ENCODE data around the gene BIRC5. TPM values are rescaled to one million over a fixed set of nuclear protein-coding genes. Genes with fewer than 3 reads are reported as not detected.

The BIRC5 gene
- total RNA-seq, 1 donor from 2014 or later, result 5.8 TPM

- no peak overlapping the region for H3K4me3 ChIP-seq (ENCODE audit: insufficient read depth, low read depth, low read length)
- H3K79me2 ChIP-seq (ENCODE audit: insufficient read depth, low read length), result no peaks in the 10 kb centered on the region
- H3K9ac ChIP-seq (ENCODE audit: low read length), result no peak overlapping the region
- H3K27ac Mint-ChIP-seq (ENCODE audit: unreplicated experiment), result no peak overlapping the region
- FAIRE-seq (no peak), DNase-seq (ENCODE audit: low read depth) (no peak)
- H4K20me1 ChIP-seq (ENCODE audit: insufficient read depth, low read length), result no peaks in the 10 kb centered on the region
- peak overlapping the region; percentile 13 for H3K4me2 ChIP-seq (ENCODE audit: low read length)
- TF ChIP-seq EZH2 (IDR thresholded peaks at IDR 0.05; ENCODE audit: insufficient read depth, low read length) (no peak), CTCF (IDR thresholded peaks at IDR 0.05; ENCODE audit: insufficient read depth, low read depth, low read length) (no peak)
- H3K9me3 ChIP-seq (ENCODE audit: insufficient read depth, low read depth, low read length), result no peaks in the 10 kb centered on the region
- no peak overlapping the region for H3K4me3 Mint-ChIP-seq (ENCODE audit: unreplicated experiment)
- H3K36me3 Mint-ChIP-seq (ENCODE audit: low read depth, unreplicated experiment), result no peaks in the 10 kb centered on the region
- no peaks in the 10 kb centered on the region for H3K9me3 Mint-ChIP-seq (ENCODE audit: unreplicated experiment)
- H2AFZ ChIP-seq (ENCODE audit: low read depth, low read length), result no peak overlapping the region
- H3K36me3 ChIP-seq (ENCODE audit: insufficient read depth, low read length), result peaks cover 4% of the 10 kb centered on the region
- H3K4me1 ChIP-seq (ENCODE audit: insufficient read depth, low read length), result no peaks in the 10 kb centered on the region
- H3K27me3 ChIP-seq (ENCODE audit: insufficient read depth, low read length), result peaks cover 11% of the 10 kb centered on the region
- H3K4me1 Mint-ChIP-seq (ENCODE audit: low read depth, unreplicated experiment), result no peaks in the 10 kb centered on the region
- peaks cover 21% of the 10 kb centered on the region for H3K27me3 Mint-ChIP-seq (ENCODE audit: low read depth, unreplicated experiment)
- H3K27ac ChIP-seq (ENCODE audit: low read depth, low read length), result no peak overlapping the region
These were observed 12.9 kb downstream of the BIRC5 start for GRCh38 chr17:78226759-78227454.

- Histone ChIP-seq H2AFZ (ENCODE audit: low read depth, low read length) (no peak overlapping the region), H3K4me3 (ENCODE audit: insufficient read depth, low read depth, low read length) (no peak overlapping the region)
These were observed 13.4 kb downstream of the BIRC5 start for GRCh38 chr17:78227455-78227916.

More at GRCh38 chr17:78227455-78227916, 13.4 kb downstream of the BIRC5 start:
- Histone ChIP-seq H3K9ac (ENCODE audit: low read length) (no peak overlapping the region), H3K79me2 (ENCODE audit: insufficient read depth, low read length) (no peaks in the 10 kb centered on the region), H3K36me3 (ENCODE audit: insufficient read depth, low read length) (peaks cover 4% of the 10 kb centered on the region), H3K4me1 (ENCODE audit: insufficient read depth, low read length) (no peaks in the 10 kb centered on the region), H3K27ac (ENCODE audit: low read depth, low read length) (no peak overlapping the region), H3K9me3 (ENCODE audit: insufficient read depth, low read depth, low read length) (no peaks in the 10 kb centered on the region), H3K27me3 (ENCODE audit: insufficient read depth, low read length) (peaks cover 14% of the 10 kb centered on the region), H3K4me2 (ENCODE audit: low read length) (peak overlapping the region; percentile 13), H4K20me1 (ENCODE audit: insufficient read depth, low read length) (no peaks in the 10 kb centered on the region)
- Mint-ChIP-seq H3K4me1 (ENCODE audit: low read depth, unreplicated experiment) (no peaks in the 10 kb centered on the region), H3K4me3 (ENCODE audit: unreplicated experiment) (no peak overlapping the region), H3K9me3 (ENCODE audit: unreplicated experiment) (no peaks in the 10 kb centered on the region), H3K27me3 (ENCODE audit: low read depth, unreplicated experiment) (peaks cover 23% of the 10 kb centered on the region), H3K27ac (ENCODE audit: unreplicated experiment) (no peak overlapping the region), H3K36me3 (ENCODE audit: low read depth, unreplicated experiment) (no peaks in the 10 kb centered on the region)
- FAIRE-seq, result no peak
- peak; percentile 8 for DNase-seq (ENCODE audit: low read depth)
- no peak for TF ChIP-seq EZH2 (IDR thresholded peaks at IDR 0.05; ENCODE audit: insufficient read depth, low read length)
- TF ChIP-seq CTCF (IDR thresholded peaks at IDR 0.05; ENCODE audit: insufficient read depth, low read depth, low read length), result no peak

Data from astrocyte (in vitro differentiated cells and primary cell).